ENCODE results near the gene SRSF2. TPM values are rescaled to one million over a fixed set of nuclear protein-coding genes. Genes with fewer than 3 reads are reported as not detected.

Gene SRSF2
- total and polyA plus RNA-seq, 9 of the 15 experiments (the other 6 are each of a cell fraction or from before 2014, with no cell fraction given), result 161 to 583 (median 393) TPM

GRCh38 chr17:76783146-76783545, 46.0 kb upstream of the SRSF2 start (continued):
- no peak for TF ChIP-seq ZNF740 (CRISPR knock-in tag; IDR thresholded peaks at IDR 0.05)
- TF ChIP-seq ZNF740 (tag; IDR thresholded peaks at IDR 0.05), result no peak

- no peak for DNase-seq (ENCODE audit: extremely low read depth in 1 of 4, low spot score in 3 of 4)
- 81% methylated on average over 12 of the region's 12 CpGs for WGBS (ENCODE audit: insufficient coverage, low coverage, missing lambda C conversion rate)
- ChIA-PET CTCF (ENCODE audit: low intra/inter-chr PET ratio) (no interaction called here), POLR2A (interaction anchor here (0.6 to 1.5 kb wide), 6 partner anchors 11 to 48 kb away, joined by 3 to 6 read pairs (median 4); no protein-coding TSS in a partner anchor)
- BruUV-seq (replicated peaks), result no TSS peak
- H3K9me1 ChIP-seq (ENCODE audit: control insufficient read depth, insufficient read depth, low read length), result no peaks in the 10 kb centered on the region
- ATAC-seq, result peak; percentile 55
- no peaks in the 10 kb centered on the region for H3K9me3 ChIP-seq (replicated peaks; ENCODE audit: control insufficient read depth, insufficient read depth, low read depth, low read length)
- H3K27me3 ChIP-seq (ENCODE audit: control insufficient read depth in 2 of 2, insufficient read depth in 2 of 2, low read length in 2 of 2), result no peaks in the 10 kb centered on the region
- peaks cover 39% of the 10 kb centered on the region; the same call in 2 of the 3 replicates for H3K36me3 ChIP-seq (ENCODE audit: control insufficient read depth, insufficient read depth, low read length)
- intact Hi-C loops (cut with micrococcal nuclease), result no loop called here
- in situ Hi-C loops (cut with MboI), result no loop called here
- H3K4me1 ChIP-seq (replicated peaks in 1 of 2; ENCODE audit: control insufficient read depth in 2 of 2, insufficient read depth in 2 of 2, low read length in 2 of 2), result no peaks in the 10 kb centered on the region
- no peak overlapping the region for H3K4me3 ChIP-seq
- no peak for FAIRE-seq
- H2AFZ ChIP-seq (ENCODE audit: low read depth, low read length), result no peak overlapping the region
- no peak overlapping the region for H3K4me2 ChIP-seq (ENCODE audit: insufficient read depth, low read length)
- no peak overlapping the region for H3K27ac ChIP-seq (ENCODE audit: extremely low read depth, low read depth, low read length)
- no peaks in the 10 kb centered on the region for H4K20me1 ChIP-seq (replicated peaks; ENCODE audit: control insufficient read depth, insufficient read depth, low read length)
- no peaks in the 10 kb centered on the region for H3K79me2 ChIP-seq (ENCODE audit: control insufficient read depth, insufficient read depth, low read length)
- no peak overlapping the region for H3K9ac ChIP-seq (ENCODE audit: insufficient read depth in 1 of 2, low read depth in 2 of 2, low read length in 2 of 2)
- TF ChIP-seq ELK3 (CRISPR knock-in tag; IDR thresholded peaks at IDR 0.05) (no peak), HDAC8 (tag; IDR thresholded peaks at IDR 0.05) (no peak), RAD21 (CRISPR knock-in tag; conservative IDR thresholded peaks at IDR 0.05 in 1 of 2, IDR thresholded peaks at IDR 0.05 in 1 of 2) (peak in 1 of 2 experiments; percentile 24; a peak in 2 of 4 replicates), TBL1XR1 (IDR thresholded peaks at IDR 0.05; ENCODE audit: low read length in 2 of 2) (no peak), NRF1 (conservative IDR thresholded peaks at IDR 0.05 in 1 of 2, IDR thresholded peaks at IDR 0.05 in 1 of 2) (no peak), MTA2 (IDR thresholded peaks at IDR 0.05; ENCODE audit: low read depth) (no peak), CTCF (IDR thresholded peaks at IDR 0.05 in 2 of 3, conservative IDR thresholded peaks at IDR 0.05 in 1 of 3; ENCODE audit: insufficient read depth in 2 of 3, low read depth in 1 of 3, low read length in 3 of 3) (peak; percentile 7 to 40 (median 31); a peak in 2 of 6 replicates), AFF4 (CRISPR knock-in tag; IDR thresholded peaks at IDR 0.05) (no peak)
Measured at GRCh38 chr17:76781056-76781982, 44.2 kb upstream of the SRSF2 start.

All from K562 (cell line).